Natural killer cell (primary cell): Measurements from ENCODE around the gene SLC22A12. TPM values are rescaled to one million over a fixed set of nuclear protein-coding genes. Genes with fewer than 3 reads are reported as not detected.
"Not testable (repeated sequence)": the region's sequence is repeated elsewhere in the genome, so short reads cannot be mapped to it uniquely, and the experiment has no call there.

Source experiments
- ATAC-seq, 3 donors: fragments of 150-1000 bp in 2 of 3; fragments of 200-7000 bp in 1 of 3; cut with Tn5 transposase; 1 replicate in 1 of 3; 2 replicates in 2 of 3; pipeline ENCODE4 v1.10.0; 2021; ENCODE audit warnings: mild to moderate bottlenecking in 2 of 3, moderate library complexity in 2 of 3
- DNase-seq, 2 donors: peaks; one replicate each; pipeline versions ENCODE4 v3.0.0 to v3.0.0-alpha.2; 2013 to 2021; ENCODE audit warnings: mixed read lengths in 1 of 2
- H3K27ac ChIP-seq: one replicate; pipeline ENCODE4 v1.5.1; 2013; ENCODE audit warnings: mild to moderate bottlenecking, low read length
- H3K27me3 ChIP-seq: one replicate; pipeline ENCODE4 v1.6.1; 2013; ENCODE audit warnings: low read length; ENCODE audit not compliant: control insufficient read depth, insufficient read depth
- H3K36me3 ChIP-seq: one replicate; pipeline ENCODE4 v1.6.1; 2013; ENCODE audit warnings: low read length; ENCODE audit not compliant: control insufficient read depth, insufficient read depth
- H3K4me1 ChIP-seq: one replicate; pipeline ENCODE4 v1.6.1; 2013; ENCODE audit warnings: low read length; ENCODE audit not compliant: control insufficient read depth, insufficient read depth
- H3K4me3 ChIP-seq: one replicate; pipeline ENCODE4 v1.5.1; 2013; ENCODE audit warnings: low read length
- H3K9me3 ChIP-seq: one replicate; pipeline ENCODE4 v1.6.1; 2013; ENCODE audit warnings: low read length; ENCODE audit not compliant: control insufficient read depth, insufficient read depth
- H3K27ac Mint-ChIP-seq, 2 donors: one replicate each; pipeline ENCODE4 v1.8.0; 2022; ENCODE audit warnings: mild to moderate bottlenecking in 2 of 2, mixed read lengths in 2 of 2, moderate library complexity in 1 of 2
- H3K27me3 Mint-ChIP-seq, 2 donors: one replicate each; pipeline ENCODE4 v1.8.0; 2022; ENCODE audit warnings: low read depth in 2 of 2, mixed read lengths in 2 of 2
- H3K36me3 Mint-ChIP-seq: one replicate; pipeline ENCODE4 v1.8.0; 2022; ENCODE audit warnings: mixed read lengths
- H3K4me1 Mint-ChIP-seq, 2 donors: one replicate each; pipeline ENCODE4 v1.8.0; 2022; ENCODE audit warnings: mixed read lengths in 2 of 2
- H3K4me3 Mint-ChIP-seq: one replicate; pipeline ENCODE4 v1.8.0; 2022; ENCODE audit warnings: mild to moderate bottlenecking, moderate library complexity, mixed read lengths
- H3K9me3 Mint-ChIP-seq, 2 donors: one replicate each; pipeline ENCODE4 v1.8.0; 2022; ENCODE audit warnings: mixed read lengths in 2 of 2
- WGBS: methylation state at CpG from one replicate; pipeline ENCODE4 v1.1.7; 2013; ENCODE audit warnings: missing lambda C conversion rate; ENCODE audit not compliant: insufficient coverage; 5-methylcytosine and 5-hydroxymethylcytosine counted together
- intact Hi-C: fragments of 100-400 bp; cut with micrococcal nuclease; formaldehyde crosslinking; loops from one replicate; pipeline ENCODE4 v1.14.2; 2022
- total RNA-seq, 4 donors: library from RNA; stranded (reverse); fragments of 120-200 nt in 1 of 4; gene quantifications; one replicate each; pipeline versions ENCODE4 v1.2.3 to v1.2.4, GENCODE V29; 2013 to 2022
- TF ChIP-seq, protein P1 (sequence below): fragments of 200-600 bp; IDR thresholded peaks from one replicate; pipeline ENCODE4 v1.8.0; 2022; ENCODE audit warnings: antibody characterized with exemption

Gene SLC22A12
- total RNA-seq, 3 donors from 2014 or later (not counting 1 experiment from before 2014, with no cell fraction given) = not detected

GRCh38 chr11:64593156-64594105, 2.4 kb downstream of the SLC22A12 start:
- DNase-seq (no peak), ATAC-seq (peak in 1 of 3 donors; percentile 29)
- intact Hi-C loops = no loop called here
- peaks cover 0 to 8% of the 10 kb centered on the region in 2 donors for H3K27me3 Mint-ChIP-seq
- H3K27ac ChIP-seq = no peak overlapping the region
- no peaks in the 10 kb centered on the region for H3K27me3 ChIP-seq
- peaks cover 2 to 3% of the 10 kb centered on the region in 2 donors for H3K9me3 Mint-ChIP-seq
- H3K9me3 ChIP-seq = no peaks in the 10 kb centered on the region
- no peak overlapping the region for H3K4me3 ChIP-seq
- H3K4me1 ChIP-seq = no peaks in the 10 kb centered on the region
- 83% methylated on average over 31 of the region's 32 CpGs for WGBS
- TF ChIP-seq, protein P1, sequence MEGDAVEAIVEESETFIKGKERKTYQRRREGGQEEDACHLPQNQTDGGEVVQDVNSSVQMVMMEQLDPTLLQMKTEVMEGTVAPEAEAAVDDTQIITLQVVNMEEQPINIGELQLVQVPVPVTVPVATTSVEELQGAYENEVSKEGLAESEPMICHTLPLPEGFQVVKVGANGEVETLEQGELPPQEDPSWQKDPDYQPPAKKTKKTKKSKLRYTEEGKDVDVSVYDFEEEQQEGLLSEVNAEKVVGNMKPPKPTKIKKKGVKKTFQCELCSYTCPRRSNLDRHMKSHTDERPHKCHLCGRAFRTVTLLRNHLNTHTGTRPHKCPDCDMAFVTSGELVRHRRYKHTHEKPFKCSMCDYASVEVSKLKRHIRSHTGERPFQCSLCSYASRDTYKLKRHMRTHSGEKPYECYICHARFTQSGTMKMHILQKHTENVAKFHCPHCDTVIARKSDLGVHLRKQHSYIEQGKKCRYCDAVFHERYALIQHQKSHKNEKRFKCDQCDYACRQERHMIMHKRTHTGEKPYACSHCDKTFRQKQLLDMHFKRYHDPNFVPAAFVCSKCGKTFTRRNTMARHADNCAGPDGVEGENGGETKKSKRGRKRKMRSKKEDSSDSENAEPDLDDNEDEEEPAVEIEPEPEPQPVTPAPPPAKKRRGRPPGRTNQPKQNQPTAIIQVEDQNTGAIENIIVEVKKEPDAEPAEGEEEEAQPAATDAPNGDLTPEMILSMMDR = no peak
- no peaks in the 10 kb centered on the region for H3K36me3 Mint-ChIP-seq
- no peak overlapping the region for H3K27ac Mint-ChIP-seq
- no peaks in the 10 kb centered on the region for H3K4me1 Mint-ChIP-seq
- H3K36me3 ChIP-seq = no peaks in the 10 kb centered on the region
- H3K4me3 Mint-ChIP-seq = no peak overlapping the region

- H3K27ac ChIP-seq = no peak overlapping the region
- ATAC-seq (no peak), DNase-seq (no peak)
- peaks cover 0 to 5% of the 10 kb centered on the region in 2 donors for H3K27me3 Mint-ChIP-seq
- H3K4me1 Mint-ChIP-seq = no peaks in the 10 kb centered on the region
- H3K4me1 ChIP-seq = no peaks in the 10 kb centered on the region
- intact Hi-C loops = no loop called here
- H3K27me3 ChIP-seq = no peaks in the 10 kb centered on the region
- H3K27ac Mint-ChIP-seq = no peak overlapping the region
- H3K4me3 ChIP-seq = no peak overlapping the region
- TF ChIP-seq, protein P1 = no peak
- no peaks in the 10 kb centered on the region for H3K9me3 Mint-ChIP-seq
- WGBS = 92% methylated on average over 14 of the region's 14 CpGs
- no peaks in the 10 kb centered on the region for H3K36me3 ChIP-seq
- no peaks in the 10 kb centered on the region for H3K36me3 Mint-ChIP-seq
- no peak overlapping the region for H3K4me3 Mint-ChIP-seq
- H3K9me3 ChIP-seq = no peaks in the 10 kb centered on the region
Observed at GRCh38 chr11:64594159-64594939, 3.3 kb downstream of the SLC22A12 start.

GRCh38 chr11:64595922-64596321, 4.9 kb downstream of the SLC22A12 start:
- H3K4me1 Mint-ChIP-seq, H3K4me3 Mint-ChIP-seq, H3K36me3 Mint-ChIP-seq, H3K4me3 ChIP-seq, H3K27me3 ChIP-seq, H3K9me3 ChIP-seq, ATAC-seq, intact Hi-C loops, H3K27ac ChIP-seq, H3K9me3 Mint-ChIP-seq, H3K4me1 ChIP-seq, DNase-seq, H3K27ac Mint-ChIP-seq, H3K36me3 ChIP-seq, H3K27me3 Mint-ChIP-seq: not testable (repeated sequence)
- 58% methylated on average over 1 of the region's 1 CpG for WGBS

DNA sequence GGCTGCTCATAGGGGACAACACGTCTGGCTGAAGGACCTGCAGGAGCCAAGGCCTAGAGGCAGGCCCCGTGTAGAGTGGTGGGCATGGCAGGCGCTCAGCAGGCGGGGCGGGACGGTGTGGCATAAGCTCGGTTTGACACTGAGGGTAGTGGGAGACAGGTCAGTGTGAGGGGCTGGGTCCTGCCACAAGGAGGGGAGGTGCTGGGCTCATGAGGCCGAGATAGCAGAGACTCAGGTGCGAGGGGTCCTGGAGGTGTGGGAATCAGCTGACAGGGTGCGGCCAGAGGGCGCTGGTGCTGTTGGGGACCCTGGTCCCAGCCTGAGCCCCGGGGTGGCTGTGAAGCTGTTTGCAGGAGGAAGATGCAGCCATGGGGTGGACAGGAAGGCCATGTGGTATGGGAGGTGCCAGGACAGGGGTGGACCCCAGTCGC, 6.7 kb downstream of the SLC22A12 start:
- Mint-ChIP-seq H3K4me3 (no peak overlapping the region), H3K27ac (no peak overlapping the region), H3K4me1 (no peaks in the 10 kb centered on the region), H3K27me3 (peaks cover 0 to 4% of the 10 kb centered on the region in 2 donors), H3K36me3 (no peaks in the 10 kb centered on the region), H3K9me3 (no peaks in the 10 kb centered on the region)
- WGBS = 87% methylated on average over 13 of the region's 13 CpGs
- intact Hi-C loops = no loop called here
- DNase-seq = no peak
- no peaks in the 10 kb centered on the region for H3K36me3 ChIP-seq
- ATAC-seq = no peak
- no peaks in the 10 kb centered on the region for H3K4me1 ChIP-seq
- H3K27me3 ChIP-seq = no peaks in the 10 kb centered on the region
- TF ChIP-seq, protein P1 = no peak
- H3K4me3 ChIP-seq = no peak overlapping the region
- H3K27ac ChIP-seq = no peak overlapping the region
- no peaks in the 10 kb centered on the region for H3K9me3 ChIP-seq
